GDM1 (cell line): Measurements from ENCODE around the gene NTM.

Source experiments
- DNase-seq: peaks from one replicate; lab custom pipeline; 2025; lab: John Stamatoyannopoulos, UW

The NTM gene

GRCh38 chr11:131499199-131499598 lies 128.8 kb downstream of the NTM start:
- no peak for DNase-seq

- DNase-seq, result no peak
Observed at GRCh38 chr11:131503017-131503416, 132.6 kb downstream of the NTM start.

- DNase-seq, result no peak
Observed at GRCh38 chr11:131504199-131504949, 134.0 kb downstream of the NTM start.

- no peak for DNase-seq
Observed at GRCh38 chr11:131506348-131506747, 135.9 kb downstream of the NTM start.

- DNase-seq, result no peak
Observed at GRCh38 chr11:131510662-131511061, 140.2 kb downstream of the NTM start.

- no peak for DNase-seq
Observed at GRCh38 chr11:131511794-131512193, 141.4 kb downstream of the NTM start.

- no peak for DNase-seq
Observed at GRCh38 chr11:131512228-131512627, 141.8 kb downstream of the NTM start.

GRCh38 chr11:131514062-131514461 lies 143.6 kb downstream of the NTM start:
- DNase-seq, result no peak

- DNase-seq, result no peak
Observed at GRCh38 chr11:131518305-131518838, 148.0 kb downstream of the NTM start.

GRCh38 chr11:131522851-131523250 lies 152.4 kb downstream of the NTM start:
- DNase-seq, result no peak

GRCh38 chr11:131530407-131530806 lies 160.0 kb downstream of the NTM start:
- DNase-seq, result no peak

- no peak for DNase-seq
Observed at GRCh38 chr11:131533149-131533548, 162.7 kb downstream of the NTM start.

GRCh38 chr11:131533998-131534397 lies 163.6 kb downstream of the NTM start:
- no peak for DNase-seq

GRCh38 chr11:131534611-131535010 lies 164.2 kb downstream of the NTM start:
- DNase-seq, result no peak

GRCh38 chr11:131536159-131536558 lies 165.7 kb downstream of the NTM start:
- no peak for DNase-seq

- DNase-seq, result no peak
Observed at GRCh38 chr11:131537196-131537595, 166.8 kb downstream of the NTM start.

- DNase-seq, result no peak
Observed at GRCh38 chr11:131537748-131538147, 167.3 kb downstream of the NTM start.

GRCh38 chr11:131538322-131538721 lies 167.9 kb downstream of the NTM start:
- no peak for DNase-seq

GRCh38 chr11:131540676-131541075 lies 170.3 kb downstream of the NTM start:
- DNase-seq, result no peak

- DNase-seq, result no peak
Observed at GRCh38 chr11:131543389-131544025, 173.1 kb downstream of the NTM start.

GRCh38 chr11:131544591-131544990 lies 174.2 kb downstream of the NTM start:
- DNase-seq, result no peak

- no peak for DNase-seq
Observed at GRCh38 chr11:131546218-131546895, 175.9 kb downstream of the NTM start.

- no peak for DNase-seq
Observed at GRCh38 chr11:131549099-131549498, 178.7 kb downstream of the NTM start.
